Stimulated activated naive CD8-positive, alpha-beta T cell treated with anti-CD3 and anti-CD28 coated beads, Interleukin-15, Interleukin-2, amounts not matched to agents 100 ng/mL and 50 ng/mL, for 24 hours (primary cell): Measurements from ENCODE around the gene ALDH1B1.

Experiments used
- H3K27ac Mint-ChIP-seq: one replicate; pipeline ENCODE4 v1.8.0; 2021; ENCODE audit warnings: mild to moderate bottlenecking, mixed read lengths
- H3K27me3 Mint-ChIP-seq: one replicate; pipeline ENCODE4 v1.8.0; 2021; ENCODE audit warnings: mixed read lengths
- H3K36me3 Mint-ChIP-seq: one replicate; pipeline ENCODE4 v1.8.0; 2021; ENCODE audit warnings: low read depth, mixed read lengths
- H3K4me1 Mint-ChIP-seq: one replicate; pipeline ENCODE4 v1.8.0; 2021; ENCODE audit warnings: low read depth, mixed read lengths
- H3K4me3 Mint-ChIP-seq: one replicate; pipeline ENCODE4 v1.8.0; 2021; ENCODE audit warnings: mild to moderate bottlenecking, mixed read lengths
- H3K9me3 Mint-ChIP-seq: one replicate; pipeline ENCODE4 v1.8.0; 2021; ENCODE audit warnings: mixed read lengths

Gene ALDH1B1

DNA sequence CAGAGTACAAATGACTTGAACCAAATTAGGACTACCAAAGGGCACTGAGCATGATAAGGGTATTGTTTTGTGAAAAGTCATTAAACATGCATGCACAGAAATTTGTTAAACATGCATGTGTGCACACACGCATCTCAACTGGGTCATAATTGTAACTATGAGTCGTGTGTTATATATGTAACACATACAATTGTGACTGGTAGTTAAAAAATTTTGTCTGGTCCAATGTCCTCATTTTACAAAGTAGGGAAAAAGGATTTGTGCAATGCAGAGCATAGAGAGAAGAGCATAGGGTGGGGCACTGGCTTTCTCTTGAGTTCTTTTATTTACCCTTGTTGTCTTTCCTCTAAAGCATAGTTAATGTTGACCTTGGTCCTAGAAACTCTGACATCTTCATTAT lies 51.1 kb downstream of the ALDH1B1 start:
- Mint-ChIP-seq H3K4me1 (no peaks in the 10 kb centered on the region), H3K27me3 (peaks cover 22% of the 10 kb centered on the region), H3K9me3 (no peaks in the 10 kb centered on the region), H3K27ac (no peak overlapping the region), H3K36me3 (no peaks in the 10 kb centered on the region), H3K4me3 (no peak overlapping the region)

DNA sequence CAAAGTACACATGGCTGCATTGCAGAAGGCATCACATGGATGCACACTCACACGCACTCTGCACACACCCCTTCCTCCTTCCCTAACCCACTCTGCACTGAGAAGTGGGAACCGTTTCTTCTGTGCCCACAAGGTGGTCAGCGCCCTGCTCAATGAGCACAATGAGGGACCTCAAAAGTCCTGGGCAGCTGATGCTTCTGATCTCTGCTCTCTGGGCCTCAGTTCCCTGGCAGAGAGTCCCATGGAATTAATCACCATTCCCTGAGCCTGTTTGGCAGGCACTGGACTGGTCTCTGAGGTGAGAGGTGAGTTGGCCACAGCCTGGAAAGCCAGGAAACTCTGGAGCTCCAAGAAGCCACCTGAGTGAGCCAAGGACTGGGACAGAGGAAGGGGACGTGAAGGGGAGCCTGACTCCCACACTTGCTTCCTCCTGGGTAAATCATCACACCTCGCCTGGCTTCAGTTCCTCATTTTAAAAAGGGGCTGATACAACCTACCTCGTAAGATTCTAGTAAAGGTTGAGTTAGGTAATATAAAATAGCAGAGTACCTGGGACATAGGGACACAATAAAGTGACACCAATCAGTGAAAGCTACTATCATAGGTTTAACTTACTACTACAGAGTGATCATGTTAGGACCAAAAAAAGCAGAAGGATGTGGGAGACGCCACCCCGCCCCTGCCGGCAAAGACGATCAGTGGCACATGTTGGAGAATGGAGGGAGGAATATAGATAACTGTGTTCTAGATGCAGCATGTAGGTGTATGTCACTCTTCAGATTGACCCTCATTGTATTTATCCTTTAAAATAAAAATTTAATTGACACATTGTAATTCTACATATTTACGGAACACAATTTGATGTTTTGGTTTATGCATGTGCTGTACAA lies 52.9 kb downstream of the ALDH1B1 start:
- H3K4me1 Mint-ChIP-seq: no peaks in the 10 kb centered on the region
- H3K9me3 Mint-ChIP-seq: no peaks in the 10 kb centered on the region
- H3K27ac Mint-ChIP-seq: no peak overlapping the region
- H3K27me3 Mint-ChIP-seq: peaks cover 23% of the 10 kb centered on the region
- H3K4me3 Mint-ChIP-seq: no peak overlapping the region
- H3K36me3 Mint-ChIP-seq: no peaks in the 10 kb centered on the region

DNA sequence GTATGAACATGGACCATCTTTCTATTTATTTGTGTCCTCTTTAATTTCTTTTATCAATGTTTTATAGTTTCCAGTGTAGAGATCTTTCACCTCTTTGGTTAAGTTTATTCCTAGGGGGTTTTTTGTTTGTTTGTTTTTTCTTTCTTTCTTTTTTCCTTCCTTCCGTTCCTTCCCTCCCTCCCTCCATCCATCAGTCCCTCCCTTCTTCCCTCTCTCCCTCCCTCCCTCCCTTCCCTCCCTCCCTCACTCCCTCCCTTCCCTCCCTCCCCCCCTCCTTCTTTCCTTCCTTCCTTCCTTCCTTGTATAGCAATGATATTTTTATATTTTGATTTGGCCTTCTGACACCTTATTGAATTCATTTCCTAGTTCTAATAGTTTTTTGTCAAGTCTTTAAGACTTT lies 55.2 kb downstream of the ALDH1B1 start:
- H3K9me3 Mint-ChIP-seq: peaks cover 17% of the 10 kb centered on the region

More for the DNA sequence above, 55.2 kb downstream of the ALDH1B1 start:
- Mint-ChIP-seq H3K27me3 (peaks cover 23% of the 10 kb centered on the region), H3K4me1 (no peaks in the 10 kb centered on the region), H3K4me3 (no peak overlapping the region), H3K36me3 (no peaks in the 10 kb centered on the region), H3K27ac (no peak overlapping the region)
